HG02885 (cell line): ENCODE results near the gene PLIN5.

ENCODE experiments used
- ATAC-seq: cut with Tn5 transposase; IDR thresholded peaks from one replicate; pipeline ENCODE4 v1.9.1; 2021; ENCODE audit warnings: mild to moderate bottlenecking; ENCODE audit not compliant: unreplicated experiment, poor library complexity

PLIN5 gene

GRCh38 chr19:4524808-4525562, 10.0 kb downstream of the PLIN5 start:
- ATAC-seq = no peak

GRCh38 chr19:4523306-4524110, 11.5 kb downstream of the PLIN5 start:
- ATAC-seq = no peak

GRCh38 chr19:4522291-4523002, 12.6 kb downstream of the PLIN5 start:
- ATAC-seq = no peak

- ATAC-seq = no peak
Observed at GRCh38 chr19:4521888-4522242, 13.2 kb downstream of the PLIN5 start.

GRCh38 chr19:4521170-4521887, 13.7 kb downstream of the PLIN5 start:
- no peak for ATAC-seq

- ATAC-seq = no peak
Observed at GRCh38 chr19:4519521-4520277, 15.3 kb downstream of the PLIN5 start.

- ATAC-seq = no peak
Observed at GRCh38 chr19:4519172-4519496, 15.9 kb downstream of the PLIN5 start.

- no peak for ATAC-seq
Observed at GRCh38 chr19:4518345-4519171, 16.5 kb downstream of the PLIN5 start, which contains the start of gene PLIN4. PLIN4 (minus strand) TSS chr19:4518486; CDS start chr19:4518272, 214 bp downstream.

- no peak for ATAC-seq
Observed at GRCh38 chr19:4517451-4518057, 17.5 kb downstream of the PLIN5 start.

GRCh38 chr19:4516939-4517300, 18.1 kb downstream of the PLIN5 start:
- ATAC-seq = no peak

- ATAC-seq = no peak
Observed at GRCh38 chr19:4516199-4516938, 18.7 kb downstream of the PLIN5 start.

- no peak for ATAC-seq
Observed at GRCh38 chr19:4515732-4516131, 19.3 kb downstream of the PLIN5 start.

- no peak for ATAC-seq
Observed at GRCh38 chr19:4513248-4513647, 21.8 kb downstream of the PLIN5 start.

GRCh38 chr19:4512070-4512469, 23.0 kb downstream of the PLIN5 start:
- no peak for ATAC-seq

- no peak for ATAC-seq
Observed at GRCh38 chr19:4511300-4512054, 23.5 kb downstream of the PLIN5 start.

GRCh38 chr19:4510435-4511255, 24.4 kb downstream of the PLIN5 start:
- no peak for ATAC-seq
